GM10266 (cell line): Measurements from ENCODE around the gene MAD1L1.

Source experiments
- DNase-seq: peaks from one replicate; pipeline ENCODE4 v3.0.0; 2012; ENCODE audit errors: extremely low spot score
- CTCF ChIP-seq: IDR thresholded peaks from 2 replicates; pipeline ENCODE4 v1.5.1; 2012; ENCODE audit warnings: mild to moderate bottlenecking, low read depth; ENCODE audit not compliant: control insufficient read depth, insufficient read depth; ENCODE audit errors: missing control alignments

The MAD1L1 gene

GRCh38 chr7:2053395-2053794 is 179.3 kb downstream of the MAD1L1 start:
- no peak for TF ChIP-seq CTCF
- no peak for DNase-seq

- DNase-seq, result no peak
- no peak for TF ChIP-seq CTCF
Observed at GRCh38 chr7:2052657-2053048, 180.1 kb downstream of the MAD1L1 start.

- no peak for TF ChIP-seq CTCF
- no peak for DNase-seq
Observed at GRCh38 chr7:2051707-2052656, 180.8 kb downstream of the MAD1L1 start.

- TF ChIP-seq CTCF, result no peak
Observed at GRCh38 chr7:2050511-2050866, 182.3 kb downstream of the MAD1L1 start.

GRCh38 chr7:2049782-2050510 is 182.8 kb downstream of the MAD1L1 start:
- TF ChIP-seq CTCF, result no peak
- DNase-seq, result no peak

More at GRCh38 chr7:2050511-2050866, 182.3 kb downstream of the MAD1L1 start:
- DNase-seq, result no peak

- no peak for TF ChIP-seq CTCF
- DNase-seq, result no peak
Observed at GRCh38 chr7:2049111-2049781, 183.5 kb downstream of the MAD1L1 start.
